Breast epithelium (tissue), 4 donors: ENCODE data around the gene IRF2BP2. TPM values are rescaled to one million over a fixed set of nuclear protein-coding genes. Genes with fewer than 3 reads are reported as not detected.

Experiments used
- DNase-seq, 2 donors: peaks; one replicate each; pipeline ENCODE4 v3.0.0-alpha.2; 2019; ENCODE audit warnings: low spot score in 2 of 2
- H3K27ac ChIP-seq, 2 donors: fragments of 200-600 bp; sonication (generic) in 1 of 2; one replicate each; pipeline ENCODE4 v1.5.1; 2016 to 2019; ENCODE audit warnings: mild to moderate bottlenecking in 1 of 2
- H3K27me3 ChIP-seq, 2 donors: fragments of 200-600 bp; sonication (generic) in 1 of 2; one replicate each; pipeline versions ENCODE4 v1.5.1 to v1.6.0; 2017 to 2019; ENCODE audit warnings: control low read depth in 1 of 2, mild to moderate bottlenecking in 1 of 2
- H3K36me3 ChIP-seq: fragments of 200-600 bp; one replicate; pipeline ENCODE4 v1.5.1; 2019
- H3K4me1 ChIP-seq, 2 donors: fragments of 200-600 bp; sonication (generic); one replicate each; pipeline ENCODE4 v1.5.1; 2016 to 2019; ENCODE audit warnings: control low read depth in 1 of 2
- H3K4me3 ChIP-seq, 3 donors: fragments of 200-600 bp; sonication (generic); 1 replicate in 2 of 3; 2 replicates in 1 of 3; pipeline ENCODE4 v1.5.1; 2016 to 2019; ENCODE audit warnings: mild to moderate bottlenecking in 3 of 3, moderate library complexity in 2 of 3
- H3K9me3 ChIP-seq, 2 donors: fragments of 200-600 bp; sonication (generic) in 1 of 2; one replicate each; pipeline ENCODE4 v1.5.1; 2016 to 2019; ENCODE audit warnings: control low read depth in 1 of 2
- CTCF ChIP-seq, 3 donors: fragments of 450-650 bp; IDR thresholded peaks; one replicate each; pipeline ENCODE4 v1.5.1; 2016 to 2017; ENCODE audit warnings: antibody characterized with exemption in 3 of 3, mild to moderate bottlenecking in 3 of 3, moderate library complexity in 3 of 3
- POLR2A ChIP-seq: fragments of 450-650 bp; IDR thresholded peaks from one replicate; pipeline ENCODE4 v1.6.1; 2016; ENCODE audit warnings: antibody characterized with exemption, mild to moderate bottlenecking, moderate library complexity
- POLR2AphosphoS5 ChIP-seq, 3 donors: sonication (generic); formaldehyde crosslinking; IDR thresholded peaks; one replicate each; pipeline ENCODE4 v1.6.1; 2017; ENCODE audit warnings: antibody characterized with exemption in 3 of 3
- intact Hi-C: fragments of 100-400 bp; cut with DNase I; formaldehyde crosslinking; loops from one replicate; pipeline ENCODE4 v1.15.1; 2023; ENCODE audit warnings: low total_unique reads
- total RNA-seq, 3 donors: library from RNA; depleted of rRNA; stranded (reverse); fragments of >200 nt; gene quantifications; one replicate each; pipeline ENCODE4 v1.1.0, GENCODE V29; 2016

The IRF2BP2 gene
- total RNA-seq, 3 donors from 2014 or later: 60.3 to 108 (median 84.9) TPM

DNA sequence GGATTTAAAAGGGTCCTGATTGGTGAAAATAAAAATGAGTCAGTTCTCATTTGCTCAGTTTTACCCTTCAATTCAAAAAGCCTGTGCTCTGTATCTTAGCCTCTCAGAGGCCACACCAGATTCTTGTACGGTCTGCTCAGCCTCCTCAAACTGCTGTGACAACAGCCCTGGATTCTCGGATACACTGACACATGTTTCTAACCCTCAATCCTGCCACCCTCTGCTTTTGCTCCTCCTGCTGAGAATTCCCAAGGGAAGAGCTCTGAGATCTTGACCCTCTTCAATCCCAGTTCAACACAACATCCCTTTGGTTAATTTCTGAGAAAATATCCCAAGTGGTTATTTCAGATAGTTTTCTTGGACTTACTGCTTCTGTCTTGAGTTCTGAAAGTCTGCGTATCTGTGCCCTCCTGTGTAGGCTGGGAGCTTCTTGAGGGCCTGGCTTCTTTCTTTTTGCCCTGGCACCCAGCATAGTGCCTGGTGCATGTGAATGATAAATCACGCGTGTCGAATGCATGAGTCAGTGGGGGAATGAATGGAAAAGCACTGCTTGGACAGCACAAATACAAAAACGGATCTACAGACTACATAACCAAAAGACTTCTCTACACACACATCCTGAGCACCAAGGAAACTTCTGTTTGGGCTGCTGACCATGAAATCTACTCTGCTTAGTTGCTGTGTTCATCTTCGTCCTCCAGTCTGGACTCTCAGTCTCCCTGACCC is 24.5 kb downstream of the IRF2BP2 start:
- intact Hi-C loops: no loop called here
- Histone ChIP-seq H3K27me3 (no peaks in the 10 kb centered on the region), H3K4me1 (peaks cover 0 to 2% of the 10 kb centered on the region in 2 donors), H3K36me3 (no peaks in the 10 kb centered on the region), H3K4me3 (no peak overlapping the region), H3K27ac (peak overlapping the region in 1 of 2 donors; percentile 50), H3K9me3 (no peaks in the 10 kb centered on the region)
- no peak for DNase-seq
- no peak for TF ChIP-seq CTCF (IDR thresholded peaks at IDR 0.05)
- no peak for TF ChIP-seq POLR2A
- no peak for TF ChIP-seq POLR2AphosphoS5 (IDR thresholded peaks at IDR 0.05)

- intact Hi-C loops: no loop called here
- Histone ChIP-seq H3K4me3 (no peak overlapping the region), H3K9me3 (no peaks in the 10 kb centered on the region), H3K4me1 (peaks cover 0 to 2% of the 10 kb centered on the region in 2 donors), H3K36me3 (no peaks in the 10 kb centered on the region), H3K27ac (peak overlapping the region; percentile 4 to 50), H3K27me3 (no peaks in the 10 kb centered on the region)
- no peak for DNase-seq
- TF ChIP-seq POLR2A (no peak), POLR2AphosphoS5 (IDR thresholded peaks at IDR 0.05) (no peak), CTCF (IDR thresholded peaks at IDR 0.05) (no peak)
These were observed 25.1 kb downstream of the IRF2BP2 start for GRCh38 chr1:234584926-234585325.

GRCh38 chr1:234584420-234584805 is 25.6 kb downstream of the IRF2BP2 start:
- Histone ChIP-seq H3K4me3 (no peak overlapping the region), H3K9me3 (no peaks in the 10 kb centered on the region), H3K4me1 (peaks cover 0 to 2% of the 10 kb centered on the region in 2 donors), H3K36me3 (no peaks in the 10 kb centered on the region), H3K27ac (peak overlapping the region; percentile 29 to 53), H3K27me3 (no peaks in the 10 kb centered on the region)
- TF ChIP-seq POLR2A (no peak), POLR2AphosphoS5 (IDR thresholded peaks at IDR 0.05) (no peak), CTCF (IDR thresholded peaks at IDR 0.05) (no peak)
- intact Hi-C loops: no loop called here
- no peak for DNase-seq

DNA sequence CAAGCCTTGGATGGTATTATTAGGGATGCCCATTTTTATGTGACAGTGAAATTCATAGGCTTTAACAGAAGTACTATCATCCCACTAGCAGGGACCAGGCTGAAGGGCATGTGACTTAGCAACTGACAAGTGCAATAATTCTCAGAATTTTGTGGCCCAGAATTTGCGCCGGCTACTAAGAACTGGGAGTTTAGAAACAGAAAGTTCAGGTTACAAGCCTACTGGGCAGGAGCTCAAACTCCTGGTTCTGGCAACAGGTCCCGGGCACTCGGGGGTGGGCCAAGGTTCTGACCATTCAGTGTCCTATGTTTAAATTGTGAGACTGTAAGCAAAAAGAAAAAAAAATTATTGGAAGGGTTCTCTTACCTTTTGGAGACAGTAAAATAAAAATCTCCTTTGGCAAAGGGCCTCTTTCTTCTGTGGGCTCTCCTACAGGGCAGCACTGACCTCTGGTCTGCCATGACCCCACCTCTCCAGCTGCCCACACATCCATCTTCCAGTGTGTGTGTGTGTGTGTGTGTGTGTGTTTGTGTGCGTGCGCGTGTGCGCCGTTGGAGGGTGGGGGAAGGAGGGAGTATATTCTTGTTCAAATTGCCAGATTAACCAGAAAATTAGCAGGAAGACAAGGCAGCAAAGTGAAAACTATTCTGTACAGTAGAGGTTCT is 26.1 kb downstream of the IRF2BP2 start:
- Histone ChIP-seq H3K4me1 (no peaks in the 10 kb centered on the region), H3K27ac (peak overlapping the region; percentile 29 to 53)
- DNase-seq: no peak

More for the DNA sequence above, 26.1 kb downstream of the IRF2BP2 start:
- Histone ChIP-seq H3K9me3 (no peaks in the 10 kb centered on the region), H3K27me3 (no peaks in the 10 kb centered on the region), H3K4me3 (no peak overlapping the region), H3K36me3 (no peaks in the 10 kb centered on the region)
- intact Hi-C loops: no loop called here
- TF ChIP-seq POLR2A (no peak), CTCF (IDR thresholded peaks at IDR 0.05) (no peak), POLR2AphosphoS5 (IDR thresholded peaks at IDR 0.05) (no peak)
